Measurements from ENCODE around the gene ITIH2. TPM values are rescaled to one million over a fixed set of nuclear protein-coding genes. Genes with fewer than 3 reads are reported as not detected.
"Not testable (repeated sequence)": the region's sequence is repeated elsewhere in the genome, so short reads cannot be mapped to it uniquely, and the experiment has no call there.

The ITIH2 gene
- total RNA-seq, 1 experiment from 2014 or later: 0.57 TPM

GRCh38 chr10:7748637-7749036, 45.5 kb downstream of the ITIH2 start:
- RAD21 ChIA-PET (ENCODE audit: low non-redundant PET in 1 of 2, low total read pairs in 2 of 2, uncharacterized antibody in 2 of 2, unreplicated experiment in 2 of 2); intact Hi-C loops (cut with micrococcal nuclease); H3K9me3 ChIP-seq (ENCODE audit: control insufficient read depth in 1 of 2, insufficient read depth in 1 of 2, low read depth in 1 of 2, low read length in 2 of 2); BruUV-seq (replicated peaks); H3K79me2 ChIP-seq (ENCODE audit: insufficient read depth, low read length); CTCF ChIA-PET; H3K4me1 ChIP-seq (ENCODE audit: control insufficient read depth in 1 of 2, insufficient read depth in 2 of 2, low read length in 2 of 2); H3K4me3 ChIP-seq (replicated peaks in 1 of 2; ENCODE audit: low read depth in 1 of 2, low read length in 2 of 2); DNase-seq (ENCODE audit: low read depth, low spot score); H2AFZ ChIP-seq (ENCODE audit: low read depth, low read length, poor library complexity, severe bottlenecking); H3K27ac ChIP-seq (ENCODE audit: low read depth, low read length); H3K9me2 ChIP-seq (ENCODE audit: insufficient read depth); H4K20me1 ChIP-seq (ENCODE audit: insufficient read depth); POLR2A ChIA-PET; H3K27me3 ChIP-seq (ENCODE audit: insufficient read depth, low read length); H3K9ac ChIP-seq (ENCODE audit: low read length): not testable (repeated sequence)
- Histone ChIP-seq H3K36me3 (ENCODE audit: control insufficient read depth in 1 of 2, insufficient read depth in 2 of 2, low read length in 2 of 2) (peaks cover 5 to 11% of the 10 kb centered on the region in 2 experiments; a peak in 2 of 4 replicates), H3K4me2 (ENCODE audit: low read length) (peak overlapping the region; percentile 25; the same call in 1 of the 2 replicates)
- ATAC-seq: peak; percentile 81
- TF ChIP-seq CBX3 (IDR thresholded peaks at IDR 0.05; ENCODE audit: low read depth): 0 out of 2 replicates have a peak, but pooled peaks have one; percentile 17

GRCh38 chr10:7750222-7750621, 47.1 kb downstream of the ITIH2 start:
- Histone ChIP-seq H3K4me1 (ENCODE audit: control insufficient read depth in 1 of 2, insufficient read depth in 2 of 2, low read length in 2 of 2) (peaks cover 0 to 5% of the 10 kb centered on the region in 2 experiments; a peak in 2 of 4 replicates), H3K4me2 (ENCODE audit: low read length) (no peak overlapping the region), H3K79me2 (ENCODE audit: insufficient read depth, low read length) (no peaks in the 10 kb centered on the region), H3K9me3 (ENCODE audit: control insufficient read depth in 1 of 2, insufficient read depth in 1 of 2, low read depth in 1 of 2, low read length in 2 of 2) (no peaks in the 10 kb centered on the region), H2AFZ (ENCODE audit: low read depth, low read length, poor library complexity, severe bottlenecking) (no peak overlapping the region), H4K20me1 (ENCODE audit: insufficient read depth) (no peaks in the 10 kb centered on the region), H3K27me3 (ENCODE audit: insufficient read depth, low read length) (no peaks in the 10 kb centered on the region), H3K9me2 (ENCODE audit: insufficient read depth) (no peaks in the 10 kb centered on the region), H3K27ac (ENCODE audit: low read depth, low read length) (no peak overlapping the region), H3K4me3 (replicated peaks in 1 of 2; ENCODE audit: low read depth in 1 of 2, low read length in 2 of 2) (no peak overlapping the region), H3K9ac (ENCODE audit: low read length) (no peak overlapping the region), H3K36me3 (ENCODE audit: control insufficient read depth in 1 of 2, insufficient read depth in 2 of 2, low read length in 2 of 2) (peaks cover 6 to 14% of the 10 kb centered on the region in 2 experiments; a peak in 3 of 4 replicates)
- RAD21 ChIA-PET (ENCODE audit: low non-redundant PET in 1 of 2, low total read pairs in 2 of 2, uncharacterized antibody in 2 of 2, unreplicated experiment in 2 of 2): no interaction called here
- intact Hi-C loops (cut with micrococcal nuclease): loop anchor here (10.0 kb wide), 1 partner anchor 225 kb away; no protein-coding TSS in a partner anchor
- POLR2A ChIA-PET: no interaction called here
- TF ChIP-seq SP1 (IDR thresholded peaks at IDR 0.05; ENCODE audit: low read depth) (no peak), CTCF (IDR thresholded peaks at IDR 0.05 in 2 of 3, conservative IDR thresholded peaks at IDR 0.05 in 1 of 3; ENCODE audit: borderline replicate concordance in 1 of 3, insufficient read depth in 1 of 3, low read depth in 2 of 3, low read length in 2 of 3) (no peak), SIN3A (IDR thresholded peaks at IDR 0.05; ENCODE audit: low read depth) (no peak), CEBPB (IDR thresholded peaks at IDR 0.05; ENCODE audit: low read depth) (no peak)
- BruUV-seq (replicated peaks): no TSS peak
- CTCF ChIA-PET: no interaction called here
- no peak for ATAC-seq
- no peak for DNase-seq (ENCODE audit: low read depth, low spot score)

Data from HCT116 (cell line).